Effector memory CD8-positive, alpha-beta T cell (primary cell): ENCODE measurements around the gene SLC2A3.
A peak's percentile ranks its signal among the peaks of the same experiment; 100 is the strongest.
"Not testable (repeated sequence)": the region's sequence is repeated elsewhere in the genome, so short reads cannot be mapped to it uniquely, and the experiment has no call there.

ENCODE experiments used
- ATAC-seq: fragments of 150-1000 bp; cut with Tn5 transposase; replicated peaks from 2 replicates; pipeline ENCODE4 v1.10.0; 2021; ENCODE audit warnings: mild to moderate bottlenecking, moderate library complexity
- DNase-seq, 3 experiments: peaks; one replicate each; pipeline ENCODE4 v3.0.0; 2021
- H3K27ac Mint-ChIP-seq, 2 donors: one replicate each; pipeline ENCODE4 v1.8.0; 2022; ENCODE audit warnings: mild to moderate bottlenecking in 2 of 2, mixed read lengths in 2 of 2, moderate library complexity in 2 of 2
- H3K27me3 Mint-ChIP-seq, 2 donors: one replicate each; pipeline ENCODE4 v1.8.0; 2022; ENCODE audit warnings: mixed read lengths in 2 of 2
- H3K36me3 Mint-ChIP-seq: one replicate; pipeline ENCODE4 v1.8.0; 2022; ENCODE audit warnings: mild to moderate bottlenecking, moderate library complexity, mixed read lengths; ENCODE audit not compliant: insufficient read depth
- H3K4me1 Mint-ChIP-seq, 2 donors: one replicate each; pipeline ENCODE4 v1.8.0; 2022; ENCODE audit warnings: low read depth in 2 of 2, mixed read lengths in 2 of 2
- H3K4me3 Mint-ChIP-seq, 2 donors: one replicate each; pipeline ENCODE4 v1.8.0; 2022; ENCODE audit warnings: mild to moderate bottlenecking in 2 of 2, mixed read lengths in 2 of 2, moderate library complexity in 2 of 2
- H3K9me3 Mint-ChIP-seq, 2 donors: one replicate each; pipeline ENCODE4 v1.8.0; 2022; ENCODE audit warnings: mixed read lengths in 2 of 2

The SLC2A3 gene

GRCh38 chr12:7917392-7918267 lies 18.4 kb downstream of the SLC2A3 start:
- H3K4me3 Mint-ChIP-seq: peak overlapping the region in 1 of 2 donors; percentile 31
- H3K27ac Mint-ChIP-seq: peak overlapping the region; percentile 68 to 84
- H3K27me3 Mint-ChIP-seq: no peaks in the 10 kb centered on the region
- peaks cover 23 to 44% of the 10 kb centered on the region in 2 donors for H3K4me1 Mint-ChIP-seq
- no peaks in the 10 kb centered on the region for H3K9me3 Mint-ChIP-seq
- peaks cover 59% of the 10 kb centered on the region for H3K36me3 Mint-ChIP-seq
- no peak for DNase-seq
- no peak for ATAC-seq

- peaks cover 20 to 41% of the 10 kb centered on the region in 2 donors for H3K4me1 Mint-ChIP-seq
- no peaks in the 10 kb centered on the region for H3K27me3 Mint-ChIP-seq
- H3K36me3 Mint-ChIP-seq: peaks cover 52% of the 10 kb centered on the region
- H3K9me3 Mint-ChIP-seq: no peaks in the 10 kb centered on the region
- no peak for DNase-seq
- no peak for ATAC-seq
- H3K4me3 Mint-ChIP-seq: peak overlapping the region; percentile 29
- peak overlapping the region; percentile 68 to 79 for H3K27ac Mint-ChIP-seq
These were observed 19.1 kb downstream of the SLC2A3 start for GRCh38 chr12:7916936-7917335.

- no peaks in the 10 kb centered on the region for H3K27me3 Mint-ChIP-seq
- peak overlapping the region; percentile 68 to 79 for H3K27ac Mint-ChIP-seq
- peaks cover 11 to 31% of the 10 kb centered on the region in 2 donors for H3K4me1 Mint-ChIP-seq
- ATAC-seq (peak; percentile 56), DNase-seq (no peak)
- peaks cover 41% of the 10 kb centered on the region for H3K36me3 Mint-ChIP-seq
- peak overlapping the region; percentile 29 to 67 for H3K4me3 Mint-ChIP-seq
- H3K9me3 Mint-ChIP-seq: no peaks in the 10 kb centered on the region
These were observed 20.2 kb downstream of the SLC2A3 start for GRCh38 chr12:7915661-7916403.

GRCh38 chr12:7910106-7910505 lies 25.9 kb downstream of the SLC2A3 start:
- not testable (repeated sequence) for H3K9me3 Mint-ChIP-seq, H3K36me3 Mint-ChIP-seq, ATAC-seq, H3K4me3 Mint-ChIP-seq, H3K4me1 Mint-ChIP-seq, H3K27me3 Mint-ChIP-seq, DNase-seq
- peak overlapping the region in 1 of 2 donors; percentile 62 for H3K27ac Mint-ChIP-seq

GRCh38 chr12:7907009-7907408 lies 29.0 kb downstream of the SLC2A3 start:
- H3K36me3 Mint-ChIP-seq: peaks cover 3% of the 10 kb centered on the region
- H3K27me3 Mint-ChIP-seq: no peaks in the 10 kb centered on the region
- DNase-seq: no peak
- no peaks in the 10 kb centered on the region for H3K9me3 Mint-ChIP-seq
- peak overlapping the region in 1 of 2 donors; percentile 57 for H3K27ac Mint-ChIP-seq
- no peak for ATAC-seq
- no peak overlapping the region for H3K4me3 Mint-ChIP-seq
- no peaks in the 10 kb centered on the region for H3K4me1 Mint-ChIP-seq

- H3K36me3 Mint-ChIP-seq: not testable (repeated sequence)
These were observed 29.7 kb downstream of the SLC2A3 start for GRCh38 chr12:7906303-7906702.

GRCh38 chr12:7905600-7906125 lies 30.3 kb downstream of the SLC2A3 start:
- ATAC-seq, DNase-seq, H3K27me3 Mint-ChIP-seq, H3K27ac Mint-ChIP-seq, H3K4me3 Mint-ChIP-seq, H3K9me3 Mint-ChIP-seq, H3K36me3 Mint-ChIP-seq, H3K4me1 Mint-ChIP-seq: not testable (repeated sequence)

More at GRCh38 chr12:7906303-7906702, 29.7 kb downstream of the SLC2A3 start:
- not testable (repeated sequence) for H3K27me3 Mint-ChIP-seq, DNase-seq, H3K4me3 Mint-ChIP-seq, H3K9me3 Mint-ChIP-seq, H3K4me1 Mint-ChIP-seq, ATAC-seq, H3K27ac Mint-ChIP-seq

- H3K9me3 Mint-ChIP-seq: no peaks in the 10 kb centered on the region
- H3K4me1 Mint-ChIP-seq: no peaks in the 10 kb centered on the region
- H3K4me3 Mint-ChIP-seq: no peak overlapping the region
- DNase-seq (no peak), ATAC-seq (no peak)
- H3K36me3 Mint-ChIP-seq: no peaks in the 10 kb centered on the region
- H3K27me3 Mint-ChIP-seq: no peaks in the 10 kb centered on the region
- no peak overlapping the region for H3K27ac Mint-ChIP-seq
These were observed 30.9 kb downstream of the SLC2A3 start for GRCh38 chr12:7905071-7905470.

- not testable (repeated sequence) for H3K4me1 Mint-ChIP-seq, DNase-seq, H3K36me3 Mint-ChIP-seq, H3K9me3 Mint-ChIP-seq, ATAC-seq, H3K27me3 Mint-ChIP-seq, H3K4me3 Mint-ChIP-seq, H3K27ac Mint-ChIP-seq
These were observed 33.6 kb downstream of the SLC2A3 start for GRCh38 chr12:7902416-7902815.

- H3K4me1 Mint-ChIP-seq: no peaks in the 10 kb centered on the region
- no peak overlapping the region for H3K4me3 Mint-ChIP-seq
- no peak overlapping the region for H3K27ac Mint-ChIP-seq
- ATAC-seq (no peak), DNase-seq (no peak)
- H3K27me3 Mint-ChIP-seq: no peaks in the 10 kb centered on the region
- no peaks in the 10 kb centered on the region for H3K9me3 Mint-ChIP-seq
- no peaks in the 10 kb centered on the region for H3K36me3 Mint-ChIP-seq
These were observed 36.2 kb downstream of the SLC2A3 start for GRCh38 chr12:7899755-7900154.

- not testable (repeated sequence) for H3K4me1 Mint-ChIP-seq, H3K27ac Mint-ChIP-seq, ATAC-seq, H3K9me3 Mint-ChIP-seq, DNase-seq, H3K36me3 Mint-ChIP-seq, H3K4me3 Mint-ChIP-seq
- peaks cover 5 to 12% of the 10 kb centered on the region in 2 donors for H3K27me3 Mint-ChIP-seq
These were observed 39.3 kb downstream of the SLC2A3 start for GRCh38 chr12:7896726-7897125.

GRCh38 chr12:7892186-7892980 lies 43.6 kb downstream of the SLC2A3 start:
- Mint-ChIP-seq H3K36me3 (no peaks in the 10 kb centered on the region), H3K27ac (no peak overlapping the region), H3K4me3 (no peak overlapping the region), H3K27me3 (peaks cover 20 to 34% of the 10 kb centered on the region in 2 donors), H3K4me1 (no peaks in the 10 kb centered on the region), H3K9me3 (no peaks in the 10 kb centered on the region)
- ATAC-seq: no peak
- DNase-seq: no peak

- Mint-ChIP-seq H3K4me1 (no peaks in the 10 kb centered on the region), H3K27me3 (peaks cover 6 to 7% of the 10 kb centered on the region in 2 donors), H3K9me3 (no peaks in the 10 kb centered on the region), H3K4me3 (no peak overlapping the region), H3K27ac (no peak overlapping the region), H3K36me3 (no peaks in the 10 kb centered on the region)
- no peak for DNase-seq
- ATAC-seq: no peak
These were observed 51.3 kb downstream of the SLC2A3 start for GRCh38 chr12:7884689-7885088.
